HG03103 (cell line): ENCODE measurements around the gene CSMD2.

Source experiments
- ATAC-seq: cut with Tn5 transposase; IDR thresholded peaks from one replicate; pipeline ENCODE4 v1.9.1; 2021; ENCODE audit warnings: low read depth; ENCODE audit not compliant: unreplicated experiment

CSMD2 gene

GRCh38 chr1:33586795-33587194 is 578.2 kb downstream of the CSMD2 start:
- ATAC-seq: no peak

DNA sequence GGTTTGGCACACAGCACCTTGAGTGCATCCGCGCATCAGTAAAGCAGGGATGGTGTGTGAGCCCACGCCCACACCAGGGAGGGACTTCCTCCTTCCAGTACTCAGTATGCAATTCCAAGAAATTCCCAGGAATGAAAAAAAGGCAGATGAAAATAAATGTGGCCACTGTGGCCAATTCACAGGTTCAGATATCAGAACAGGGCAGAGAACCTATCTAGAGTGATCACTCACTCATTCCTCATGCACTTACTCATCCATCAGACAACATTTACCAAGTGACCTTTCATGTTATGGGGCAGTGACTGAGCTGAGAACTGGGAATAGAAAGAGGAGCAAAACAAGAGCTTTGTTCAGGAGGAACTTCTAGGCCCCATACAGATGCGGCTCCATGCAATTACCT is 578.9 kb downstream of the CSMD2 start:
- no peak for ATAC-seq

DNA sequence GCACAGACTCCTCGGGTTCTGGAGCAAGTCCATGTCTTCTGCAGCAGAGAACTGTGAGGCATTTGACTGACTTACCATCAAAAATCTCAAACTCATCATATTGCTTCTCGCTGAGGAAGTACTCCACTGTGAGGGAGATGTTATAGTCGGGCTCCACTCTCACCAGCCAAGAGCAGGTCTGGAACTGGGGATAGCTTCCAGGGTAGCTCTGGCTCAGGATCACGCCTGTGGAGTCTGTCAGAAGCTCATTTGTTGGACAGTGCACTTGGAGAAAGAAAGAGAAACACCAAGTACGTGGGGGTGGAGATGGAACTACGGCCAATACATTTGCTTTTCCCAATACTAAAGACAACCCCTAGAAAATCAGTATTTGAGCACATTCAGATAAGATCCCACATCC is 581.5 kb downstream of the CSMD2 start:
- no peak for ATAC-seq

- ATAC-seq: no peak
These were observed 586.2 kb downstream of the CSMD2 start for GRCh38 chr1:33578557-33579448.

- no peak for ATAC-seq
These were observed 587.4 kb downstream of the CSMD2 start for GRCh38 chr1:33577663-33578062.

DNA sequence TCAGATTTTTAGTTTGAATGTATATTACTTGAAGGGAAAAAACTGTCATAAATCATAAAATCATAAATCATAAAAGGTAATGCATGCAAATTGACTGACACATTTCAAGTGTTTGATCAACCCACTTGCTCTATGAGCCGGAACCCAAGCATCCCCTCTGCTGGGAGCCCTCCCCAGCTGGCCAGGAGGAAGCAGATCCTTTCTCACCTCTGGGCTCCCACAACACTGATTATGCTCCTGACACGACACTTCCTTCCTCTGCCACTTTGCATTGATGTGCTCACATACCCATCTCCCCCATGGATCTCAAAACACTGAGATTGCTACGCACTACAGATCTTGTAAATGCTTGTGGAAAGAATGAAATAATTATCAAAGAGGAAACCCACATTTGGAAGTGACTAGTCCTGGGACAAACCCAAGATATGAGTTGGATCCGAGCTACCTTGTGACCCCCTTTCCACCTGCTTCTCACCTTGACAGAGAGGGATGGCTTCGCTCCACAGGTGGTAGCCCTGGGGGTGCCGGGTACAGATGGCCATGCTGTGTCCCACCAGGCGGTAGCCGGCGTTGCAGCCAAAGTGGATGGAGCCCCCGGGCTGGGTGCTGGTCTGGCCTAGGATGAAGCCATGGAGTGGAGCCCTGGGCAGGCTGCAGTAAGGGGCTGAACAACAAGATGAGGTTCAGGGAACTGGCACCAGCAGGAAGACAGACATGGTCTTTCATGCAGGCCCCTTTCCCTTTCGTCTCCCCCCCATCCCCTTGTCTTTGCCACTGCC is 588.0 kb downstream of the CSMD2 start:
- ATAC-seq: no peak

- no peak for ATAC-seq
These were observed 589.6 kb downstream of the CSMD2 start for GRCh38 chr1:33575324-33575879.

- no peak for ATAC-seq
These were observed 591.4 kb downstream of the CSMD2 start for GRCh38 chr1:33573661-33574060.

DNA sequence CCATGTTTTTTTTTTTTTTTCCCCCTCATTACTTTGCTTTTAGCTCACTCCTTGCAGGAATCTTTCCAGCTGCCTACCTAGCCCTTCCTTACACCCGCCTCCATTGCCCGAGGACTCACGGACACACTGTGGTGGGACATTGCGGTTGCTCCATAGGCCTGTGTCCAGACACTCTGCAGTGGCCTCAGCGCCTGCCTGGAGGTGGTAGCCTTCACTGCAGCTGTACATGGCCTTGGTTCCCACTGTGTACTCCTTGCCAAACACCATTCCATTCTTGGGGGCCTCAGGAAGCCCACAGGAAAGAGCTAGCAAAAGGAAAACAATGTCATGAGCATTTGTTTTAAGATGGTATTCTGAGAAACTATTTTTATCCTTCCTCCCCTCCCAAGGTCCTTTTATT is 592.6 kb downstream of the CSMD2 start:
- ATAC-seq: no peak

GRCh38 chr1:33569331-33569730 is 595.7 kb downstream of the CSMD2 start:
- no peak for ATAC-seq

GRCh38 chr1:33563699-33564098 is 601.3 kb downstream of the CSMD2 start:
- no peak for ATAC-seq

DNA sequence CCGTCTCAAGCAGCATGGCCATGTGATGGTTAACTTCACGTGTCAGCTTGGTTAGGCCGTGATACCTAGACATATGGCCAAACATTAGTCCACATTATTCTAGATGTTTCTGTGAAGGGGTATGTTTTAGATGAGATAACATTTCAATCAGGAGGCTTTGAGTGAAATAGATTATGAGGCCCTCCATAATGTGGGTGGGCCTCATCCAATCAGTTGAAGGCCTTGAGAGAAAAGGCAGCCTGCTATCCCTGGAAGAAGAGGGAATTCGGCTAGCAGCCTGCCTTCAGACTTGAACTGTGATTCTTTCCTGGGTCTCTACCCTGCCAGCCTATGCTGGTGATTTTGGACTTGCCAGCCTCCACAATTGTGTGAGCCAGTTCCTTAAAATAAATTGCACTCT is 602.5 kb downstream of the CSMD2 start:
- ATAC-seq: no peak

- no peak for ATAC-seq
These were observed 603.5 kb downstream of the CSMD2 start for GRCh38 chr1:33561576-33561975.

GRCh38 chr1:33560680-33561079 is 604.4 kb downstream of the CSMD2 start:
- ATAC-seq: no peak

GRCh38 chr1:33548721-33549120 is 616.3 kb downstream of the CSMD2 start:
- no peak for ATAC-seq

DNA sequence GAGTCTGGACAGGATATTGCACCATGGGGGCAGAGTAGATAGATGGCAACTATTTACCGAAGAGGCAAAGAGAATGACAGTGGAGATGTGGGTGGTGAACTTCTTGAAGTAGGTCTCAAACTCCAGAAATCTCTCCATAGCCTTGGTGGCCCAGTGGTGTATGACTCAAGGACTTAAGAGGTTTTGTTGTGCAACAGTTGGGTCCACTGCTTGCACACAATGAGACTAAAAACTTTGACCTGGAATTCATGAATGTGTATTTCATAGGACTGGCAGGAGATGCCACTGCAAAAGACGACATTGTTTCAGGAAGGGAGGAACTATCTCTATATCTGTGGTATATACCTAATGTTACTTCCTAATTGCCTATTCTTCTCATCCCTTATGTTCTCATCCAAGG is 616.7 kb downstream of the CSMD2 start:
- ATAC-seq: no peak

DNA sequence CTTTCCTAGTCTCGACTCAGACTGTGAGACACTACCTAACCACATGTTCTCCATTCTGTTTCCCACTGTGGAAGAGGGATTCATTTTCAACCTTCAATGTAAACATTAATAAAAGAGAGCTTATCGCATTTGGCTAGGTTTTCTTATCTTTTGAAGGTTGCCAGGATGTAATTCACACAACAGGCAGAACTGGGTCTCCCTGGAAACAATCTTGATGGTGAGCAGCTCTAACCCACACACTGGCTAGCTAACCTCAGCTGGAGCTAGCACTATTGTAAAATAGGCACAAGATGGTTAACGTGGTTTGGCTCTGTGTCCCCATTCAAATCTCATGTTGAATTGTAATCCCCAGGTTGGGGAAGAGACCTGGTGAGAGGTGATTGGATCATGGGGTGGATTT is 617.5 kb downstream of the CSMD2 start:
- ATAC-seq: no peak

- ATAC-seq: no peak
These were observed 623.1 kb downstream of the CSMD2 start for GRCh38 chr1:33541966-33542365.

- no peak for ATAC-seq
These were observed 627.1 kb downstream of the CSMD2 start for GRCh38 chr1:33537885-33538284.

DNA sequence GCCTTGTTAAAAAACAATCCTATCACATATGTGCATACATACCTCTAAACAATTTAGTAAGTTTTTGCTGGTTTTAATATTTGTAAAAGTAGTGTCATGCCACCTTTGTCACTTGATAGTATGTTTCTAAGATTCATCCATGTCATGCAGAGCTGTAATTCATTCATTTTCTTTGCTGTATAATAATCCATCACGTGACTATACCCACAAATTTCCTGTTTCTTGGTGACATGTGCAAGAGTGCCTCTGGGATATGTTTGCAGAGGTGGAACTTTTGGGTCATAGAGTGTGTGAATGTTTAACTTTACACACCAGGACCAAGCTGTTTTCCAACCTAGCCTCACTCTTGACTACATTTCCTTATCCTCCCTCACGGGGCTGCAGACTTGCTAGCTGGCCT is 629.7 kb downstream of the CSMD2 start:
- no peak for ATAC-seq

DNA sequence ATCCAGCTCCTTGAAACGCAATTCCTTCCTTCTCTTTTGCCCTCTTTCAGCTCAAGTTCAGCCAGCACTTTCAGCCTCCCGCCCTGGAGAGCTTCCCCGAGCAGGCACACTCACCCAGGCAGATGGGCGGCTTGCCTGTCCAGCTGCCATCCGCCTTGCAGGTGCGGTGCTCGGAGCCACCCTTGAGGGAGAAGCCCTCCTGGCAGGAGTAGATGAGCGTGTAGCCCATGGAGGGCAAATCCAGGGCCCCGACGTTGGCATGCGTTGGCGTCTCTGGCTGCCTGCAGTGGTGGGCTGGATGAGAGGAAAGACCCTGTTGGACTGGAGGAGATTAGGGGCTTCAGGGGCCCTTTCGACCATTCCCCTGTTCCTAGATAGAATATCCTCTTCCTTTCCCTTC is 632.1 kb downstream of the CSMD2 start:
- ATAC-seq: no peak

DNA sequence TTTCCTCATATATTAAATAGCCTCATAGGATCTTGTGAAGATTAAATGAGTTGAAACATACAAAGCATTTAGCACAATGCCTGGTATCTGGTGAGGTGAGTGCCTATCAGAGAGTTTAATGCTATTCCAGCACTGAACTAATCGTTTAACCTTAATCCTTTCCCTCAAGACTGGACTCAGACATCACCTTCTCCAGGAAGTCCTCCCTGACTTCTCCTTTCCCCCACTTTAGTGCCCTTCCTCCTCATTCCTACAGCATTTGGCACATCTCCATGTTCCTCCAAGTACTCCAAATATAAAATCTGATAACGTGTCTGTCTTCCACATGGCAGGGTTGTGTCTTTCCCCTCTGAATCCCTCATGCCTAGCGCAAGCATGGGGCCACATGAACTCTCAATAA is 632.8 kb downstream of the CSMD2 start:
- no peak for ATAC-seq
